Body of pancreas (tissue), 4 donors: ENCODE data around the gene UNC5A.

ENCODE experiments used
- POLR2A ChIP-seq, 3 donors: fragments of 450-650 bp; IDR thresholded peaks; one replicate each; pipeline ENCODE4 v1.6.1; 2016; ENCODE audit warnings: antibody characterized with exemption in 3 of 3, mild to moderate bottlenecking in 2 of 3
- TF ChIP-seq, protein P1 (sequence below), 7 experiments: fragments of 450-650 bp in 4 of 7; fragments of 200-600 bp in 3 of 7; sonication (generic) in 3 of 7; IDR thresholded peaks; one replicate each; pipeline ENCODE4 v1.5.1; 2016 to 2019; ENCODE audit warnings: antibody characterized with exemption in 7 of 7

DNA sequence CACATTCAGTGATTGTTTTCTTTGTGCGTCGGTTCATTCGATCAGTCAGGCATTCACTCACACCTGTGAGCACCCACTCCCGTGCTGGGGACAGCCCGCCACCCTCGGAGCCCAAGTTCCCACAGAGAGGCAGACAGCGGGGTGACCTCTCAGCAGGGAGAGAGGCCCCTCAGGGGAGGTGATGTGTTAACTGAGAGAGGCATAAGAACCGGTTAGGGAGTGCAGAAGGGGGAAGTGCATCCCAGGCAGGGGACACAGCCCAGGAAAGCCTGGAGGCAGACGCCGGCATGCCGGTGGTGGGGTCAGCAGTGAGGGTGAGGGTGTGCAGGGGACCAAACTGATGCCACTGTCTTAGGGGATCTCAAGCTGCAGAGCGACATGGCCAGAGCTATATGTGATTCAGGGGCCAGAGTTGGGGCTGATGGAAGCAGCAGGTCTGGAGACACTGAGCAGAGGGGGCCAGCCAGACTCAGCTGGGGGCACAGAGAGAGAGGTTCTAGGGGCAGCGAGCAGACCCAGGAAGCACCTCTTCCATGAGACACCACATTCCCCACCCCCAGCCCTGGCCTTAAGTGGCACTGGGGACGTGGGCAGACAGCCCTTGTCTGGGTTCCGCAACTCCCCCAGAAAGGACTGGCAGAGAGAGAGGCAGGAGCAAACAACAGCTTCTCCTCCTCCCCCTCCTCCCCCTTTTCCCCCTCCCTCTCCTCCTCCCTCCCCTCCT, 52.8 kb downstream of the UNC5A start:
- TF ChIP-seq, protein P1, sequence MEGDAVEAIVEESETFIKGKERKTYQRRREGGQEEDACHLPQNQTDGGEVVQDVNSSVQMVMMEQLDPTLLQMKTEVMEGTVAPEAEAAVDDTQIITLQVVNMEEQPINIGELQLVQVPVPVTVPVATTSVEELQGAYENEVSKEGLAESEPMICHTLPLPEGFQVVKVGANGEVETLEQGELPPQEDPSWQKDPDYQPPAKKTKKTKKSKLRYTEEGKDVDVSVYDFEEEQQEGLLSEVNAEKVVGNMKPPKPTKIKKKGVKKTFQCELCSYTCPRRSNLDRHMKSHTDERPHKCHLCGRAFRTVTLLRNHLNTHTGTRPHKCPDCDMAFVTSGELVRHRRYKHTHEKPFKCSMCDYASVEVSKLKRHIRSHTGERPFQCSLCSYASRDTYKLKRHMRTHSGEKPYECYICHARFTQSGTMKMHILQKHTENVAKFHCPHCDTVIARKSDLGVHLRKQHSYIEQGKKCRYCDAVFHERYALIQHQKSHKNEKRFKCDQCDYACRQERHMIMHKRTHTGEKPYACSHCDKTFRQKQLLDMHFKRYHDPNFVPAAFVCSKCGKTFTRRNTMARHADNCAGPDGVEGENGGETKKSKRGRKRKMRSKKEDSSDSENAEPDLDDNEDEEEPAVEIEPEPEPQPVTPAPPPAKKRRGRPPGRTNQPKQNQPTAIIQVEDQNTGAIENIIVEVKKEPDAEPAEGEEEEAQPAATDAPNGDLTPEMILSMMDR (IDR thresholded peaks at IDR 0.05): no peak
- no peak for TF ChIP-seq POLR2A (IDR thresholded peaks at IDR 0.05)
